Fibroblast of the aortic adventitia (primary cell): ENCODE data around the gene MED4. TPM values are rescaled to one million over a fixed set of nuclear protein-coding genes. Genes with fewer than 3 reads are reported as not detected.

ENCODE experiments used
- DNase-seq: peaks from one replicate; pipeline ENCODE4 v3.0.0-alpha.2; 2010; ENCODE audit warnings: low read depth
- H3K4me3 ChIP-seq: 2 replicates; pipeline ENCODE4 v1.5.1; 2011; ENCODE audit warnings: low read depth, mild to moderate bottlenecking, control low read depth, low read length, moderate library complexity
- total RNA-seq: library from RNA; depleted of rRNA; stranded (reverse); fragments of >200 nt; gene quantifications from 2 replicates; pipeline ENCODE4 v1.2.3, GENCODE V29; 2012; ENCODE audit warnings: low replicate concordance
- TF ChIP-seq, protein P1 (sequence below): IDR thresholded peaks from 2 replicates; pipeline ENCODE4 v1.5.1; 2011; ENCODE audit warnings: mild to moderate bottlenecking, low read length, control low read depth, inconsistent platforms; ENCODE audit not compliant: insufficient read depth

MED4 gene
- total RNA-seq, 1 donor = 22.9 TPM

DNA sequence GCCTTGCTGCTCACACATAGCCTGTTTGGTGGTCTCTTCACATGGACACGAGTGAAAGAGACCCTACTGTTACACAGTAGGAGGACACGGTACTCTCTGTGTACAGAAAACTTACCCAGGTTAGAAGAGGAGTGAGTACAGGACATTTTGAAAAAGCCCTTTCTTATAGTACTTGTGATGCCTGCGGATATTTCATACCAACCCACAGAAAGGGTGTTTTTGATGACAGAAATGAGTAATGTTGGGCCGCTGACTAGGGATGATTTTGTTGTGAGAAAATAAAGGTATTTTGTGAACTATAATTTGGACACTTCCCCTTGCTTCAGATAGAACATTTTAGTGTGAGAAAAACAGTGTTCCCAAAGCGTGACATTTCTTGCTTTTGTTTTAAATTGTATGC is 39.2 kb downstream of the MED4 start:
- H3K4me3 ChIP-seq = no peak overlapping the region
- no peak for DNase-seq
- TF ChIP-seq, protein P1, sequence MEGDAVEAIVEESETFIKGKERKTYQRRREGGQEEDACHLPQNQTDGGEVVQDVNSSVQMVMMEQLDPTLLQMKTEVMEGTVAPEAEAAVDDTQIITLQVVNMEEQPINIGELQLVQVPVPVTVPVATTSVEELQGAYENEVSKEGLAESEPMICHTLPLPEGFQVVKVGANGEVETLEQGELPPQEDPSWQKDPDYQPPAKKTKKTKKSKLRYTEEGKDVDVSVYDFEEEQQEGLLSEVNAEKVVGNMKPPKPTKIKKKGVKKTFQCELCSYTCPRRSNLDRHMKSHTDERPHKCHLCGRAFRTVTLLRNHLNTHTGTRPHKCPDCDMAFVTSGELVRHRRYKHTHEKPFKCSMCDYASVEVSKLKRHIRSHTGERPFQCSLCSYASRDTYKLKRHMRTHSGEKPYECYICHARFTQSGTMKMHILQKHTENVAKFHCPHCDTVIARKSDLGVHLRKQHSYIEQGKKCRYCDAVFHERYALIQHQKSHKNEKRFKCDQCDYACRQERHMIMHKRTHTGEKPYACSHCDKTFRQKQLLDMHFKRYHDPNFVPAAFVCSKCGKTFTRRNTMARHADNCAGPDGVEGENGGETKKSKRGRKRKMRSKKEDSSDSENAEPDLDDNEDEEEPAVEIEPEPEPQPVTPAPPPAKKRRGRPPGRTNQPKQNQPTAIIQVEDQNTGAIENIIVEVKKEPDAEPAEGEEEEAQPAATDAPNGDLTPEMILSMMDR = no peak

GRCh38 chr13:48054601-48055000 is 40.3 kb downstream of the MED4 start:
- no peak overlapping the region for H3K4me3 ChIP-seq
- no peak for DNase-seq
- TF ChIP-seq, protein P1 = no peak

DNA sequence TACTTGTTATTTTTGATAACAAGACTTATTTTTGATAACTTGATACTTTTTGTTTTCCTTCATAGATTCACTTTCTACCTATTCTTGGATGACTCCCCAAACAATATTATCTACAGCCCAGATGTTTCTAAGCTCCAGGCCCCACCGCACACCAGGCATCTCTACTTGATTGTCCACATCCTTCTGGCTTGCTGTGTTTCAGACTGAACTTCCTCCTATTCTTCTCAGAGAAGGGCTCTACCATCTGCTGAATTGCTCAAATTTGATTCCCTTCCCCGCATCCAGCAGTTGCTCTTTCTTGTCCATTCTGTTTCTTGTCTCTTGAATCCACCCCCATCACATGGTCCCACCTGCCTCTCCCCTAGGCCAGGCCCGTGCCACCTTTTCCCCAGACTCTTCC is 44.4 kb downstream of the MED4 start:
- DNase-seq = no peak
- TF ChIP-seq, protein P1 = no peak
- no peak overlapping the region for H3K4me3 ChIP-seq

DNA sequence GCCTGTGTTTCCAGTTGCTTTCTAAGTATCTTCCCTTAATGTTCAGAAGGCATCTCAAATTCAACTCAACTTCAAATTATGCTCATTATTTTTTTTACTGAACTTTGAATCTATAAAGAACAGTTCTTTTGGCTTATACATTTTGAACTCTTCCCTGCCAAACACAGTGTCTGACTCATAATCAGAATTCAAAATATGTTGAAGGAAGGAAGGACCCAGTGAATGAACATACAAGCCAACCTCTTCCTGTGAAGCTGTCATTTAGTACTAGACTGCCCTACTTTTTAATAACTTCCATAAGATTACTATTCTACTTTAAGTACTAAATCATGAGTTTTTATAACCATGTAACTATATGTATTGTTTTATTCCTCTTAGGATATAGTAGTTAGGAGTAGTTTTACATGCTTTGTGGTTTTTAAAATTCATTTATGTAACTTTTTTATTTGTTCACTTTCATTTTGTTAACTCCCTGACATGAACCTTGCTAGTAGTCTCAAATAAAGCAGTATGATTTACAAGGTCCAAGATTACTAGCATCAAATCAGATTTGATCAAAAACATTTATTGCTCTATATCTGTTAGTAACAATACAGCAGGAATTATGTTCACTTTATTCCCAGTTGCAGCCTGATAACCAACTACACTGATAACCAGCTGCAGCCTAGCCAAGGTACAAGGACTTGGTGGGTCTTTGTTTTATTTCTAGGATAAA is 51.0 kb downstream of the MED4 start:
- DNase-seq = peak; percentile 72
- TF ChIP-seq, protein P1 = no peak
- no peak overlapping the region for H3K4me3 ChIP-seq

- no peak for DNase-seq
- no peak overlapping the region for H3K4me3 ChIP-seq
- TF ChIP-seq, protein P1 = no peak
These were observed 52.0 kb downstream of the MED4 start for GRCh38 chr13:48042894-48043293.

- peak; percentile 18 for DNase-seq
- TF ChIP-seq, protein P1 = no peak
- H3K4me3 ChIP-seq = no peak overlapping the region
These were observed 54.0 kb downstream of the MED4 start for GRCh38 chr13:48040896-48041295.

GRCh38 chr13:48040049-48040448 is 54.9 kb downstream of the MED4 start:
- DNase-seq = no peak
- TF ChIP-seq, protein P1 = no peak
- no peak overlapping the region for H3K4me3 ChIP-seq
